ENCODE measurements around the gene CCDC8. TPM values are rescaled to one million over a fixed set of nuclear protein-coding genes. Genes with fewer than 3 reads are reported as not detected.

The CCDC8 gene
- total RNA-seq, 2 experiments from 2014 or later: not detected

DNA sequence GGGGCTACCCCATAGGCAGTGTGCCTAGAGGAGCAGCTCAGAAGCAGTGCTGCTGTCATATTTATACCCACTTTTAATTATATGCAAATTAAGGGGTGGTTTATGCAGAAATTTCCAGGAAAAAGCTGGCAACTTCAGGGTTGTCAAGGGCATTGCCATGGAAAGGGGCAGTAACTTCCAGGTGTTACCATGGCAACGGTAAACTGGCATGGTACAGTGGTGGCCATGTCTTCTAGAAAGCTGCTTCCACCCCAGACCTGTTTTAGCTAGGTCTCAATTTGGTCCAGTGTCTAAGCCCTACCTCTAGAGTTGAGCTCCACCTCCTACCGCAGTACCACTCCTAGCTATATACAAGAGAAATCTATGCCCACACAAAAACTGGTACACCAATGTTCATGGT lies 46.7 kb upstream of the CCDC8 start:
- Mint-ChIP-seq H3K27ac (no peak overlapping the region), H3K27me3 (peaks cover 50% of the 10 kb centered on the region), H3K4me1 (ENCODE audit: low read depth) (no peaks in the 10 kb centered on the region), H3K4me3 (no peak overlapping the region), H3K36me3 (ENCODE audit: low read depth) (no peaks in the 10 kb centered on the region), H3K9me3 (no peaks in the 10 kb centered on the region)
- Histone ChIP-seq H3K27me3 (ENCODE audit: control insufficient read depth in 1 of 2, insufficient read depth in 2 of 2, low read length in 2 of 2) (peaks cover 4 to 6% of the 10 kb centered on the region in 2 experiments), H3K4me3 (ENCODE audit: low read length) (no peak overlapping the region), H3K4me1 (ENCODE audit: insufficient read depth, low read length) (no peaks in the 10 kb centered on the region), H3K27ac (ENCODE audit: low read depth in 1 of 2, low read length in 2 of 2) (no peak overlapping the region), H3K36me3 (ENCODE audit: insufficient read depth, low read length) (no peaks in the 10 kb centered on the region), H3K9me3 (ENCODE audit: control insufficient read depth in 1 of 2, insufficient read depth in 1 of 2, low read length in 2 of 2) (no peaks in the 10 kb centered on the region)
- POLR2A ChIA-PET: no interaction called here
- intact Hi-C loops (cut with DNase I, micrococcal nuclease): no loop called here
- DNase-seq (no peak), ATAC-seq (ENCODE audit: poor library complexity) (no peak)
- CTCF ChIA-PET: no interaction called here
- TF ChIP-seq, protein P1, sequence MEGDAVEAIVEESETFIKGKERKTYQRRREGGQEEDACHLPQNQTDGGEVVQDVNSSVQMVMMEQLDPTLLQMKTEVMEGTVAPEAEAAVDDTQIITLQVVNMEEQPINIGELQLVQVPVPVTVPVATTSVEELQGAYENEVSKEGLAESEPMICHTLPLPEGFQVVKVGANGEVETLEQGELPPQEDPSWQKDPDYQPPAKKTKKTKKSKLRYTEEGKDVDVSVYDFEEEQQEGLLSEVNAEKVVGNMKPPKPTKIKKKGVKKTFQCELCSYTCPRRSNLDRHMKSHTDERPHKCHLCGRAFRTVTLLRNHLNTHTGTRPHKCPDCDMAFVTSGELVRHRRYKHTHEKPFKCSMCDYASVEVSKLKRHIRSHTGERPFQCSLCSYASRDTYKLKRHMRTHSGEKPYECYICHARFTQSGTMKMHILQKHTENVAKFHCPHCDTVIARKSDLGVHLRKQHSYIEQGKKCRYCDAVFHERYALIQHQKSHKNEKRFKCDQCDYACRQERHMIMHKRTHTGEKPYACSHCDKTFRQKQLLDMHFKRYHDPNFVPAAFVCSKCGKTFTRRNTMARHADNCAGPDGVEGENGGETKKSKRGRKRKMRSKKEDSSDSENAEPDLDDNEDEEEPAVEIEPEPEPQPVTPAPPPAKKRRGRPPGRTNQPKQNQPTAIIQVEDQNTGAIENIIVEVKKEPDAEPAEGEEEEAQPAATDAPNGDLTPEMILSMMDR (IDR thresholded peaks at IDR 0.05): no peak

DNA sequence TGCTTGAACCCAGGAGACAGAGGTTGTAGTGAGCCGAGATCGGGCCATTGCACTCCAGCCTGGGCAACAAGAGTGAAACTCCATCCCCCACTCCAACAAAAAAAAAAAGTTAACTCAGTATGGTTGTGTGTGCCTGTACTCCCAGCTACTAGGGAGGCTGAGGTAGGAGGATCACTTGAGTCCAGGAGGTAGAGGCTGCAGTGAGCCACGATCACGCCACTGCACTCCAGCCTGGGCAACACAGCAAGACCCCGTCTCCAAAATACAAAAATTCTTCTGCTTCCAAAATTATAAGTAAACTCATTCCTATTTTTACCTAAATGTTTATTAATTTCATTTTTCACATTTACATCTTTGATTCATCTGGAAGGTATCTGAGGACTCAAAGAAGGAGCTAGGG lies 43.6 kb upstream of the CCDC8 start:
- no peaks in the 10 kb centered on the region for H3K4me1 ChIP-seq (ENCODE audit: insufficient read depth, low read length)
- Mint-ChIP-seq H3K36me3 (ENCODE audit: low read depth) (no peaks in the 10 kb centered on the region), H3K4me3 (no peak overlapping the region), H3K9me3 (no peaks in the 10 kb centered on the region), H3K4me1 (ENCODE audit: low read depth) (no peaks in the 10 kb centered on the region), H3K27me3 (peaks cover 42% of the 10 kb centered on the region), H3K27ac (no peak overlapping the region)
- POLR2A ChIA-PET: no interaction called here
- ATAC-seq (ENCODE audit: poor library complexity): no peak
- CTCF ChIA-PET: no interaction called here
- DNase-seq: no peak
- H3K4me3 ChIP-seq (ENCODE audit: low read length): no peak overlapping the region
- no peaks in the 10 kb centered on the region for H3K36me3 ChIP-seq (ENCODE audit: insufficient read depth, low read length)
- H3K27ac ChIP-seq (ENCODE audit: low read depth in 1 of 2, low read length in 2 of 2): no peak overlapping the region
- TF ChIP-seq, protein P1 (IDR thresholded peaks at IDR 0.05): no peak
- intact Hi-C loops (cut with DNase I, micrococcal nuclease): no loop called here
- H3K9me3 ChIP-seq (ENCODE audit: control insufficient read depth in 1 of 2, insufficient read depth in 1 of 2, low read length in 2 of 2): no peaks in the 10 kb centered on the region
- peaks cover 4 to 6% of the 10 kb centered on the region in 2 experiments for H3K27me3 ChIP-seq (ENCODE audit: control insufficient read depth in 1 of 2, insufficient read depth in 2 of 2, low read length in 2 of 2)

DNA sequence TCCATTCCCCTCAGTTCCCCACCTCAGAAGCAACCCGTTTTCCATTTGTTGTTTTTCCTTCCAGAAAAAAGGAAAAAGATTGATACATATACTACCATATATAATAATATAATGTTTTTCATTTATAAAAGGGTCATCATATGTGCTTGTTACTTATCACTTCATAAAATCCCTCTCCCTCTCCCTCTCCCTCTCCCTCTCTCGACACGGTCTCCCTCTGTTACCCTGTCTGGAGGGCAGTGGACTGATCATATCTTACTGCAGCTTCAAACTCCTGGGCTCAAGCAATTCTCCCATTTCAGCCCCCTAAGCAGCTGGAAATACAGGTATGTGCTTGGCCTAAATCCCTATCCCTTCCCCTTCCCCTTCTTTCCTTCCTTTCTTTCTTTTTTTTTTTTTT lies 40.9 kb upstream of the CCDC8 start:
- no peaks in the 10 kb centered on the region for H3K36me3 Mint-ChIP-seq (ENCODE audit: low read depth)
- POLR2A ChIA-PET: no interaction called here

More for the DNA sequence above, 40.9 kb upstream of the CCDC8 start:
- Histone ChIP-seq H3K9me3 (ENCODE audit: control insufficient read depth in 1 of 2, insufficient read depth in 1 of 2, low read length in 2 of 2) (peaks cover 5 to 6% of the 10 kb centered on the region in 2 experiments), H3K4me3 (ENCODE audit: low read length) (no peak overlapping the region), H3K27me3 (ENCODE audit: control insufficient read depth in 1 of 2, insufficient read depth in 2 of 2, low read length in 2 of 2) (no peaks in the 10 kb centered on the region), H3K4me1 (ENCODE audit: insufficient read depth, low read length) (no peaks in the 10 kb centered on the region), H3K27ac (ENCODE audit: low read depth in 1 of 2, low read length in 2 of 2) (no peak overlapping the region), H3K36me3 (ENCODE audit: insufficient read depth, low read length) (no peaks in the 10 kb centered on the region)
- Mint-ChIP-seq H3K27ac (no peak overlapping the region), H3K4me3 (no peak overlapping the region), H3K4me1 (ENCODE audit: low read depth) (no peaks in the 10 kb centered on the region), H3K9me3 (peaks cover 6% of the 10 kb centered on the region), H3K27me3 (peaks cover 56% of the 10 kb centered on the region)
- intact Hi-C loops (cut with DNase I, micrococcal nuclease): no loop called here
- CTCF ChIA-PET: no interaction called here
- no peak for DNase-seq
- TF ChIP-seq, protein P1 (IDR thresholded peaks at IDR 0.05): no peak
- ATAC-seq (ENCODE audit: poor library complexity): no peak
